H1 (cell line): Measurements from ENCODE around the gene GIN1. TPM values are rescaled to one million over a fixed set of nuclear protein-coding genes. Genes with fewer than 3 reads are reported as not detected.

Experiments
- FOSL1 ChIP-seq: IDR thresholded peaks from 2 replicates; pipeline ENCODE4 v1.6.1; 2011; ENCODE audit warnings: mild to moderate bottlenecking, low read depth, low read length, moderate library complexity; ENCODE audit not compliant: insufficient read depth
- KDM4A ChIP-seq: IDR thresholded peaks from one replicate; pipeline ENCODE4 v1.7.1; 2012; ENCODE audit warnings: low read depth, mild to moderate bottlenecking, moderate library complexity, low read length, inconsistent platforms; ENCODE audit not compliant: severe bottlenecking
- KDM5A ChIP-seq: fragments of 200-600 bp; IDR thresholded peaks from 2 replicates; pipeline ENCODE4 v1.7.1; 2012; ENCODE audit warnings: mild to moderate bottlenecking, low read length, inconsistent platforms, mixed read lengths
- USF2 ChIP-seq: IDR thresholded peaks from 2 replicates; pipeline ENCODE4 v1.6.1; 2011; ENCODE audit warnings: low read length, improper control_type of control experiment
- polyA plus RNA-seq, 7 experiments: library from polyadenylated mRNA; depleted of rRNA in 3 of 7; stranded (reverse) in 5 of 7; unstranded in 2 of 7; fragments of >200 nt in 5 of 7; fragments of 200-250 nt in 2 of 7; gene quantifications; 1 replicate in 5 of 7; 2 replicates in 1 of 7; 4 replicates in 1 of 7; pipeline versions ENCODE4 v1.2.1 to v1.2.3, GENCODE V29; 2011 to 2013; ENCODE audit warnings: missing spikeins in 2 of 7, mixed read lengths in 2 of 7
- total RNA-seq: library from RNA; stranded (reverse); fragmentation: NEBNext Ultra II Directional; extraction: Animal tissue kit (Norgen Biotek cat#: 25700); gene quantifications from 2 replicates; pipeline ENCODE4 v1.2.1, GENCODE V29; 2021

GIN1 gene
- total and polyA plus RNA-seq, 2 of the 8 experiments (the other 6 are each of a cell fraction or from before 2014, with no cell fraction given): 1.9 to 7.1 TPM

DNA sequence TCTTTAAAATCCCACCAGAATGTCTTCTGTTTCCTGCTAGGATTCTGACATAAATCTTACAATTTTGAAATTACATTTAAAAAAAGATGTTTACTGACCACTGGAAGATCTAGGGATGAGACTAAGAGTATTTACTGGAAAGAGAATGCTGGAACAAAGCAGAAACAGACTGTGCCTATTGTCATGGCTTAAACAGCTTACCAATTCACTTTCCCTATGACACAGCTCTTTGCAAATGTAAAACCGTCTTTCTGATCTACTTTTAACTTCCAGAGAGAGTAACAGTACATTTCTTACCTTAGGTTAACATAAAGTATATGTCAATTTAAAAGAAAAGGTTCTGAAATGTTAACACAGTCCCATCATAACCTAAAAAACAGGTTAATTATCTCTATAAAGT is 10.7 kb downstream of the GIN1 start (continued):
- no peak for TF ChIP-seq FOSL1
- TF ChIP-seq KDM4A: no peak
- TF ChIP-seq USF2: no peak
- TF ChIP-seq KDM5A: no peak
